LNCaP clone FGC (cell line): ENCODE data around the gene NSUN6.

Source experiments
- DNase-seq: peaks from one replicate; pipeline ENCODE4 v3.0.0-alpha.2; 2011; ENCODE audit warnings: low read depth
- H3K4me3 ChIP-seq: 2 replicates; pipeline ENCODE4 v1.5.1; 2011; ENCODE audit warnings: mild to moderate bottlenecking, low read depth, low read length, control low read depth
- CTCF ChIP-seq: IDR thresholded peaks from 2 replicates; pipeline ENCODE4 v1.5.1; 2012; ENCODE audit warnings: mild to moderate bottlenecking; ENCODE audit not compliant: control insufficient read depth, insufficient read depth; ENCODE audit errors: extremely low read depth

NSUN6 gene

GRCh38 chr10:18540195-18540594 is 111.2 kb downstream of the NSUN6 start:
- no peak for TF ChIP-seq CTCF

GRCh38 chr10:18539335-18539734 is 112.1 kb downstream of the NSUN6 start:
- DNase-seq: no peak
- no peak overlapping the region for H3K4me3 ChIP-seq
- TF ChIP-seq CTCF: no peak

More at GRCh38 chr10:18540195-18540594, 111.2 kb downstream of the NSUN6 start:
- no peak for DNase-seq
- no peak overlapping the region for H3K4me3 ChIP-seq

- DNase-seq: no peak
- no peak for TF ChIP-seq CTCF
- H3K4me3 ChIP-seq: no peak overlapping the region
Measured at GRCh38 chr10:18533896-18534295, 117.5 kb downstream of the NSUN6 start.

- DNase-seq: no peak
- no peak for TF ChIP-seq CTCF
- H3K4me3 ChIP-seq: no peak overlapping the region
Measured at GRCh38 chr10:18532881-18533535, 118.4 kb downstream of the NSUN6 start.

- no peak for DNase-seq
- H3K4me3 ChIP-seq: no peak overlapping the region
- no peak for TF ChIP-seq CTCF
Measured at GRCh38 chr10:18528292-18528691, 123.1 kb downstream of the NSUN6 start.

GRCh38 chr10:18527687-18528086 is 123.7 kb downstream of the NSUN6 start:
- TF ChIP-seq CTCF: no peak

GRCh38 chr10:18523858-18524257 is 127.5 kb downstream of the NSUN6 start:
- TF ChIP-seq CTCF: no peak
- no peak for DNase-seq
- no peak overlapping the region for H3K4me3 ChIP-seq

More at GRCh38 chr10:18527687-18528086, 123.7 kb downstream of the NSUN6 start:
- no peak overlapping the region for H3K4me3 ChIP-seq
- DNase-seq: no peak
